Subcutaneous abdominal adipose tissue (tissue), 5 donors: ENCODE data around the gene CA10.

Experiments used
- H3K27ac ChIP-seq: one replicate; pipeline ENCODE4 v1.7.0; 2013; ENCODE audit warnings: low read depth, mild to moderate bottlenecking, inconsistent platforms, low read length, moderate library complexity
- H3K27me3 ChIP-seq, 5 donors: one replicate each; pipeline ENCODE4 v1.7.0; 2013; ENCODE audit warnings: low read length in 5 of 5, inconsistent platforms in 1 of 5; ENCODE audit not compliant: control insufficient read depth in 5 of 5, insufficient read depth in 4 of 5
- H3K36me3 ChIP-seq, 5 donors: one replicate each; pipeline ENCODE4 v1.7.0; 2013; ENCODE audit warnings: low read length in 5 of 5; ENCODE audit not compliant: control insufficient read depth in 5 of 5, insufficient read depth in 5 of 5
- H3K4me1 ChIP-seq, 5 donors: one replicate each; pipeline ENCODE4 v1.7.0; 2013; ENCODE audit warnings: low read length in 5 of 5, mild to moderate bottlenecking in 3 of 5, moderate library complexity in 1 of 5; ENCODE audit not compliant: control insufficient read depth in 5 of 5, insufficient read depth in 5 of 5
- H3K4me3 ChIP-seq, 5 donors: one replicate each; pipeline ENCODE4 v1.7.0; 2013; ENCODE audit warnings: low read length in 5 of 5, low read depth in 1 of 5
- H3K9ac ChIP-seq, 5 donors: one replicate each; pipeline ENCODE4 v1.7.0; 2013; ENCODE audit warnings: low read length in 5 of 5, mild to moderate bottlenecking in 4 of 5, moderate library complexity in 3 of 5
- H3K9me3 ChIP-seq, 5 donors: one replicate each; pipeline ENCODE4 v1.7.0; 2013; ENCODE audit warnings: low read length in 5 of 5; ENCODE audit not compliant: control insufficient read depth in 5 of 5
- donor health status: healthy.
- donor health status: healthy.
- donor health status: healthy.
- donor health status: healthy.
- donor health status: healthy.

The CA10 gene

GRCh38 chr17:52027620-52028295 is 130.8 kb downstream of the CA10 start:
- no peak overlapping the region for H3K27ac ChIP-seq
- H3K4me3 ChIP-seq, result no peak overlapping the region
- H3K4me1 ChIP-seq, result no peaks in the 10 kb centered on the region
- H3K27me3 ChIP-seq, result no peaks in the 10 kb centered on the region
- H3K9me3 ChIP-seq, result no peaks in the 10 kb centered on the region
- no peaks in the 10 kb centered on the region for H3K36me3 ChIP-seq
- no peak overlapping the region for H3K9ac ChIP-seq

- Histone ChIP-seq H3K4me1 (no peaks in the 10 kb centered on the region), H3K27me3 (no peaks in the 10 kb centered on the region), H3K4me3 (no peak overlapping the region), H3K9ac (no peak overlapping the region), H3K36me3 (no peaks in the 10 kb centered on the region), H3K9me3 (no peaks in the 10 kb centered on the region), H3K27ac (no peak overlapping the region)
Observed at GRCh38 chr17:52027081-52027480, 131.4 kb downstream of the CA10 start.

- no peaks in the 10 kb centered on the region for H3K9me3 ChIP-seq
Observed at GRCh38 chr17:52026075-52026474, 132.4 kb downstream of the CA10 start.

GRCh38 chr17:52025236-52025635 is 133.3 kb downstream of the CA10 start:
- H3K9me3 ChIP-seq, result no peaks in the 10 kb centered on the region
- no peak overlapping the region for H3K27ac ChIP-seq
- H3K27me3 ChIP-seq, result no peaks in the 10 kb centered on the region
- no peaks in the 10 kb centered on the region for H3K4me1 ChIP-seq
- H3K9ac ChIP-seq, result no peak overlapping the region
- no peaks in the 10 kb centered on the region for H3K36me3 ChIP-seq
- no peak overlapping the region for H3K4me3 ChIP-seq

More at GRCh38 chr17:52026075-52026474, 132.4 kb downstream of the CA10 start:
- H3K27ac ChIP-seq, result no peak overlapping the region
- H3K36me3 ChIP-seq, result no peaks in the 10 kb centered on the region
- no peak overlapping the region for H3K9ac ChIP-seq
- H3K27me3 ChIP-seq, result no peaks in the 10 kb centered on the region
- no peak overlapping the region for H3K4me3 ChIP-seq
- H3K4me1 ChIP-seq, result no peaks in the 10 kb centered on the region

- H3K9ac ChIP-seq, result no peak overlapping the region
- no peaks in the 10 kb centered on the region for H3K9me3 ChIP-seq
- no peak overlapping the region for H3K27ac ChIP-seq
- no peaks in the 10 kb centered on the region for H3K27me3 ChIP-seq
- H3K4me1 ChIP-seq, result no peaks in the 10 kb centered on the region
- H3K36me3 ChIP-seq, result no peaks in the 10 kb centered on the region
- no peak overlapping the region for H3K4me3 ChIP-seq
Observed at GRCh38 chr17:52024300-52024870, 134.1 kb downstream of the CA10 start.

GRCh38 chr17:52011064-52011463 is 147.4 kb downstream of the CA10 start:
- no peak overlapping the region for H3K4me3 ChIP-seq
- H3K4me1 ChIP-seq, result no peaks in the 10 kb centered on the region
- peaks cover 0 to 3% (median 0%) of the 10 kb centered on the region in 5 donors for H3K9me3 ChIP-seq

GRCh38 chr17:51999654-52000053 is 158.9 kb downstream of the CA10 start:
- Histone ChIP-seq H3K27ac (no peak overlapping the region), H3K27me3 (no peaks in the 10 kb centered on the region), H3K9ac (no peak overlapping the region), H3K4me1 (no peaks in the 10 kb centered on the region), H3K36me3 (no peaks in the 10 kb centered on the region), H3K9me3 (no peaks in the 10 kb centered on the region), H3K4me3 (no peak overlapping the region)

More at GRCh38 chr17:52011064-52011463, 147.4 kb downstream of the CA10 start:
- Histone ChIP-seq H3K27ac (no peak overlapping the region), H3K9ac (no peak overlapping the region), H3K27me3 (no peaks in the 10 kb centered on the region), H3K36me3 (no peaks in the 10 kb centered on the region)

- Histone ChIP-seq H3K4me1 (no peaks in the 10 kb centered on the region), H3K4me3 (no peak overlapping the region)
Observed at GRCh38 chr17:51997723-51998122, 160.8 kb downstream of the CA10 start.

GRCh38 chr17:51995797-51996403 is 162.6 kb downstream of the CA10 start:
- H3K4me3 ChIP-seq, result no peak overlapping the region
- H3K27ac ChIP-seq, result no peak overlapping the region
- no peaks in the 10 kb centered on the region for H3K4me1 ChIP-seq
- no peaks in the 10 kb centered on the region for H3K36me3 ChIP-seq
- H3K9ac ChIP-seq, result no peak overlapping the region
- H3K9me3 ChIP-seq, result no peaks in the 10 kb centered on the region
- H3K27me3 ChIP-seq, result no peaks in the 10 kb centered on the region

More at GRCh38 chr17:51997723-51998122, 160.8 kb downstream of the CA10 start:
- Histone ChIP-seq H3K27ac (no peak overlapping the region), H3K9me3 (no peaks in the 10 kb centered on the region), H3K27me3 (no peaks in the 10 kb centered on the region), H3K9ac (no peak overlapping the region), H3K36me3 (no peaks in the 10 kb centered on the region)

GRCh38 chr17:51992864-51993416 is 165.6 kb downstream of the CA10 start:
- Histone ChIP-seq H3K9ac (no peak overlapping the region), H3K9me3 (no peaks in the 10 kb centered on the region), H3K27ac (no peak overlapping the region), H3K4me1 (no peaks in the 10 kb centered on the region), H3K4me3 (no peak overlapping the region), H3K27me3 (no peaks in the 10 kb centered on the region), H3K36me3 (no peaks in the 10 kb centered on the region)
